ELR (cell line): ENCODE measurements around the gene SCARF1.

Experiments
- DNase-seq: peaks from one replicate; pipeline ENCODE4 v3.0.0-alpha.2; 2015; ENCODE audit warnings: low read depth

The SCARF1 gene

DNA sequence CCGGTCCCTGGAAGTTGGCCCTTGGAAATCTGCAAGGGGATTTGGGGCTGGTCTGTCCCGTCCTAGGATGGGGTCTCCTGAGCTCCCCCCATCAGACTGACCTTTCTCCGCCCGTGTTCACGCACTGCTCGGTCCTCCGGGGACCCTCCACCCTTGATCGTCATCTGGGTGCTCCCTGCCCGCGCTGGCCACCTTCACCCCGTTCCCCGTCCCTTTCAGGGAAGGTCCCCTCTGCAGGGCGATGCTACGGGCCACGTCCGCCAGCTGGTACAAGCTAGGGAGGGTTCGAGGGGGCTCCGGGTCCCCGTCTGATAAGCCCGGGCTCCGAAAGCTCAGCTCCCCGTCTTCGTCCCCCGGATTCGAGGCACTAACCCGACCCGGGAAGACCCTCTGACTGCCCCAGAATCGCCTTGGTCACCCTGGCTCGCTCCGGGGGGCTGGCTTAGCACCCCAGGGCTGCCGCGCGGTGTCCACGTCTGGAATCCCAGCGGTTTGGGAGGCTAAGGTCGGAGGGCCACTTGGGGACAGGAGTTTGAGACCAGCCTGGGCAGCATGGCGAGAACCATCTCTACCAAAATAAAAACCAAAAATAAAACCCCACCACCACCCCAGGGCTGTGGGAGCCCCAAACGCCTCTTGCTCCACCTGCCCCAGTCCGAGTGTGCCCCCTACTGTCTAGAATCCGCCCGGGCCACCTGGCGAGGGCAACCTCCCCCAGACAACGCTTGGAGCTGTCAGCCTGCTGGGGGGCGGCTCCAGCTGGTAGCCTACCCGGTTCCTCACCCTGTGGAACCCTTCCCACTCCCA is 15.8 kb downstream of the SCARF1 start:
- peak; percentile 52 for DNase-seq

DNA sequence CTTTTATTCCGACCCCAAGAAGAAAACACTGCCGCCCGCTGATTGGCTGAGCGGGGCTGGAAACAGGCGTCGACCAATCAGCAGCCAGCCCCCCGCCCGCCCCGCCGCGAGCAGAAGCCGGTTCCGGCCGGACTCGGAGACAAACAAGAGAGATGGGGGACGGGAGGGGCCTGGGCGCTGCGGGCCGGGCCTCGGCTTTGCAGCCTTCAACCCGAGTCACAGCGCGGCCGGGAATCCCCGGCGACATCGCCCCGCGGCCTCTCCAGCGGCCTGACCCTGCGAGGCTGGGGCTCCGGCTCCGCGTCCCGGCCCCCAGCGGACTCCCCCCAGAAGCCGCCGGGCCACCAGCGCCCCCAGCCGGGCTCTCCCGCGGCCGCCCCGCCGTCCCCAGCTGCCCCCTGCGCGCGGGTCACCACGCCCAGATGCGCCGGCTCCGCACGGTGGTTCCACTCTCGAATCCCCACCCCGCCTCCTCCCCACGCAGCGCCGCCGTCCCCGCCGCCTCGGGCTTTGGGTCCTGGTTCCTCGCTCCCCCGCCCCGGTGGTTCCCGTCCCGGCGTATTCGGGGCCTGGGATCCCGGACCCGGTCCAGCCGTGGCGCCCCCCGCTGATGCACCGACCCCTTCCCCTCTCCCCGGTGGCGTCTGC is 16.6 kb downstream of the SCARF1 start:
- DNase-seq: peak; percentile 94

DNA sequence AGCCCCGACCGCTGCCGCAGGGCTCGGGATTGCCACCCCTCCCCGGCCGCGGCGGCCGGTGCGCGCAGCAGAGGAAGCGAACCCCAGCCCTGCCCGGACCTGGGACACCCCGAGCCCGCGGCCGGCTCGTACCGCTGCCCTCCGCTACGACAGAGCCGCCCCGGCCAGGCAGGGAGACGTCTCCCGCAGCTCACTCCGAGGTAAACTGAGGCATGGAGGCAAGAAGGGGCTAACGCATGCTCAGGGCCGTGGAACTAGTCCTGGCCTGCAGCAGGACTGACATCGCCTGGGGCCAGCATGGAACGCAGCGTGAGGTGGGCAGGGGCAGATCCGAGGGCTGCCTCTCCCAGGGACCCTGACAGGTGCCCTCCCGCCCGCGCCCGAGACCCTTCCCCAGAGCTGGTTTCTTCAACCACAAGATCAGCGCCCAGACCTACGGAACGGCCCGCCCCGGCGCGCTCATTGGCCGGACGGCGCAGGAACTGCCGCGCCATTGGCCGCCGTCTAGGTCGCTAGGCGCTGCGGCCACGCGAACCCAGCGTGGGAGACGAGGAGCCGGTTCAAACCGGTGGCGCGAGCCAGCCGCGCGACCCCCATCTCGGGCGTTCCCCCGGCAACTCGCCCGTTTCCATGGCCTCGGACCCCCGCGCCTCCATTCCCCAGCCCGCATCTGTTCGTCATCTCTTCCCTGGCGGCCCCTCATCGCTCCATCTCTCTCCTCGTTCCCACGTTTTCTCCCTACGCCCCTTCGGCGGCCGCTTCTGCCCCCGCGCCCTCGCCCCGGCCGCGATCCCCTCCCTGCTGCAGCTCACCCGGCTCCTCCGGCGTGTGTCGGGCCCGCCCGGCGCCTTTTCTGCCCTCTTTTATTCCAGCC is 17.3 kb downstream of the SCARF1 start, which contains the start of gene SLC43A2:
Gene SLC43A2, minus strand, starts transcription at position 853 of the 874 bp plus-strand sequence. CDS start 960 bp downstream, outside the sequence.
- peak; percentile 82 for DNase-seq

DNA sequence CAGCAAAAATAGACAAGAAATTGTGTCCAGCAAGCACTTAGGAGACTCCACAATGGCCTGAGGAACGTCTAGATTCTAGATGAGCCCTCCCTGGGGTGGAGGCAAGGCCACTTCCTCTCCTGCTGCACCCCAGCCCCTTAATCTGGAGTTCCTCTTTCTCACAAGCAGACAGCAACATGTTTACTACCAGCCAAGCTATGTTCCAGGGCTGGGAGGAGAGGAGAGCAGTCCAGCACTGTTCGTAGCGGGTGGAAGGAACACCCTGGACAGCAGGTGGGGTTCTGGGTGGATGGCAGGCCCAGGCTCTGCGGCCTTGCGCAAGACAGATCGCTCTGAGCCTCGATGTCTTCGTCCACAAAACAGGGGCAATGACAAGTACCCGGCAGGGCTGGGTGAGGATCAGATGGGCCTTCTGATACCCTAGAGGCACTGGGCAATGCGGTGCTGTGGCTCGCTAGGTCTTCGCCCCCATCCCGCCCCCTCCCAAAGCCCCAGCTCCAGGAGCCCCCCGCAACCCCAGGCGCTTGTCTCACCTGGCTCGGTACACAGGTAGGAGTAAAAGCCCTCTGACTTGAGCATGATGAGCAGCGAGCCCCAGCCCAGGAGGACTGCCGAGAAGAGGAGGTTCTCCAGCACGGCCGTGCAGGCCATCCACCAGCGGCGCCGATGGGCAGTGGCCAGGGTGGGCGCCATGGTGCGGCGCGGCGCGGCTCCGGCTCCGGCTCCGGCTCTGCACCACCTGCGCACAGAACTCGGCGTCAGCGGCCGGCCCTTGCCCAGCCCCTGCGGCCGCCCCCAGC is 18.1 kb downstream of the SCARF1 start:
- DNase-seq: no peak

DNA sequence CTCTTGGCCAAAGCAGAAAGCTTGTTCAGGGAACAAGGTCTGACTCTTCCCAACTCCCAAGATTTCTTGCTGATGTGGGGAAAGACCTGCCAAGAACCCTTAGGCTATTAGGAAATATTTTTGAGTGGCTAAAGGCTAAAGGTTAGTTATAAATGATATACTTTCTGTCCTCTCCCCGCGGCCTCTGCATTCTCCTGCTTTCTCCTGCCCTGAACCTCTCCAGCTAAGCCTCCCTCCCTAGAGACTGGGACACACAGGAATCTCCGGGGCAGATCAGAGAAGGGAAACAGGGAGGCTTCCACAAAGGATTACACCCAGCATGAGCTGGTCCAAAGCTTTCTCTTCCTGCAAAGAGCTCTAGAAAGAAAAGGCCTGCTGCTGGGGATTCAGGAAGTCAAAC is 19.2 kb downstream of the SCARF1 start:
- no peak for DNase-seq

DNA sequence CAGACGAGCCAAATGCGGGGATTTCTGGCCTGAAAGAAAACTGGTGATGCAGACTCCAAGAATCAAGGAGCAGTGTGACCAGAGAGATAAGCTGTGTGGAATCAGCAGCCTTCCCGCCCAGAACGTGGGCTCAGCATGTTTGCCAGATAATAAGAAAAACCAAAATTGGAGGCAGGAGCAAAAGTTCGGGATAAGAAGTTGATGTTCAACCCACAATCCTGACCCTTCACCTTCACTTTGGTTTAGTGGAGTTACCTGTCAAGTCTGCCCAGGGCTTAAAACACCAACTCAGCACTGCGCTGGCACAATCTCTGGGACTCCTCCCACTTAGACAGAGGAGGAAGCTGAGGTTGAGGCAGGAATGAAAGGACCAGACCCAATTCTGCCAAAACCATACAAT is 20.0 kb downstream of the SCARF1 start:
- DNase-seq: no peak

DNA sequence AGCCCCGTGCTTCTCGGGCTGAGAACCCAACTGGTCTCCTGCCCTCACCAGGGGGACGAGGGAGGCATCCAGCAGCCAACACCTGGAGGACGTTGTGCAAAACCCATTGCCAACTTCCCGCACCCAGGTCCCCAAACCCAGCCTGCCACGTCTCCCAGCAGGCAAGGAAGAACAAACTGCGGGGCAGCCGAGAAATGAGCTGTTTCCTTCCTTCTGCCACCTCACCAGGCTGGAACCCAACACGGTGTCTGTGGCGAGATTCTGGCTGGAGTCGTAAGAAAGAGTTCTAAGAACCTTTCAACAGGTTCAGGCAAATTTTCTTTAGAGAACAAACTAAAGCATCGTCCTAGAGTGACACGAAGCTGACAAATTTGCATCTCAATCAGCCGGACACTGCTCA is 20.5 kb downstream of the SCARF1 start:
- DNase-seq: no peak

DNA sequence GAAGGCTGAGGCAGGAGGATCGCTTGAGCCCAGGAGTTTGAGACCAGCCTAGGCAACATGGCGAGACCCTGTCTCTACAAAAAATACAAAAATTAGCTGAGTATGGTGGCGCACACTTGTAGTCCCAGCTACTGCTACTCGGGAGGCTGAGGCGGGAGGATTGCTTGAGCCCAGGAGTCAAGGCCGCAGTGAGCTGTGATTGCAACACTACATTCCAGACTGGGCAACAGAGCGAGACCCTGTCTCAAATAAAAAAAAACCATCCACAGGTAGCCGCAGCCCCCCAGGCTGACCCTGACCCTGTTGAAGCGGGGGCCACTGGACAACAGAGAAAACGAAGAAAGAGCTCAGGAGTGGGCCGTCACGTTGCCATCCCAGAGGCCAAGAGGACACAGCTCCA is 20.9 kb downstream of the SCARF1 start:
- no peak for DNase-seq

DNA sequence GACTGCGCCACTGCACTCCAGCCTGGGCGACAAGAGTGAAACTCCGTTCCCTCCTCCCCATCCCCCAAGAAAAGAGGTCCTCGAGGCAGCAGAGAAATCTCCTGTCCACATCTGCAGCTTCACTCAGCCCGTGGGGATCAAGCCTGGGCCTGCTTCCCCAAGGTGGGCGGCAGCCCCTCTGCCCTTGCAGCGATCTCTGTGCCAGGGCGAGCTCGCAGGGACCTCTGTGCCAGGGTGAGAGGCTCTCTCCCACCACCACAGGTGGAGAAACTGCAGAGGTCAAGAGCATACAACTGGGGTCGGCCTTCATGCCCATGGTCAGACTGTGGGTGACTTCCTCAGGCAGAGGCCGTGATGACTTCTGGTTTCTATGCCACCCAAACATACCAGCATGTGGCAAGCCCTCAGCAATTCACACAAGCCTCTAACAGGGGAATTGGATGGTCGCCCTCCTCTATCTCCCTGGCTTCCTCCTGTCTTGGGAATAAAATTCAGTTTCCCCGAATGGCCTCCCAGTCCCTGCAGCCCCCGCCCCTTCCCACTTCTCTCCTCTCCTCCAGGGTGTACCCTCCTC is 22.4 kb downstream of the SCARF1 start:
- no peak for DNase-seq

DNA sequence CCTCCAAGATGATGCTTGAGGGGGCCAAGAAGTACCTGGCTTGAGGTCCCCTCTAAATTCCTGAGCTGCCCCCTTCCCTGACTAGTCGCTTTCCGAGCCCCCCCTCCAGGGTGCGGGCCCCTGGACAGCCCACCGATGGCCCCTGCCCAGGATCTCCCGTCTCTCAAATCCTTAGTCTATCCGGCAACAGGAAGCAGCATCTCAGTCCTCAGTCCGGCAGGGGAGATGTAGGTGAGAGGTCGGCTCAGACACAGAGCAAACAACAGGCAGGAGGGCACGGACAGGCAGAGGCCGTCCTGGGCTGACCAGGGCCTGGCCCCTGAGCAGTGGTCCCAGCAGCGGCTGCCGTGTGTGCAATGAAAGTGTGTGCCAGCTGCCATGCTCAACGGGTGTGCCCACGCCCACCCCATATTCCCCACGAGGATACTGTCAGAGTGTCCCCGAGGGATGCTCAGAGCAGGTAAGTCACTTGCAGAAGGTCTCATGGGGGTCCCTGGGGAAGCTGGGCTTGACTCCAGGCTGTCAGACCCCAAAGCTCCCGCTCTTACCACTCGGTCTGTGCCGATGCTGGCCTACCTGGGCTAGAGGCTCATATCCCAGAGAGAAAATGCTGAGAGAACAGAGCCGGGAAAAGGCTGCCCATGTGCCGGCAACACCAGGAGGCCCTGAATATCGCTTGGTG is 24.1 kb downstream of the SCARF1 start:
- DNase-seq: no peak

DNA sequence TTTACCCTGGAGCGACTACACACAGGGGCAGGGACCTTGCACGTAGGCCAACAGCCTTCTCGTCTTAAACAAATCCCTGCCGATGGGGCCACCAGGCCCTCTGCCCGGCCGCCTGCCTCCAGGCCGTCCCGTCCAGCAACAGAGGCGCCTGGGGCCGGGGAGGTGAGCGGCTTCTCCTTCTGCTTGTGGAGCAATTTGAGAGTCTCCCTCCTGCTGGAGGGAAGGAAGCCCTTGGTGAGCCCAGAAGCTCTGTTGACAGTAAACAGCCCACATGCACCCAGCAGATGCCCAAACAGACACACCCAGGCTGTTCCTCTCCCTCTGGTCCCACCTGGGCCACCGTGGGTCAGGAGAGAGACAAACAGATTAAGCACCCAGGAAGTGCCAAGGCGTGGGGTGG is 25.0 kb downstream of the SCARF1 start:
- DNase-seq: no peak

DNA sequence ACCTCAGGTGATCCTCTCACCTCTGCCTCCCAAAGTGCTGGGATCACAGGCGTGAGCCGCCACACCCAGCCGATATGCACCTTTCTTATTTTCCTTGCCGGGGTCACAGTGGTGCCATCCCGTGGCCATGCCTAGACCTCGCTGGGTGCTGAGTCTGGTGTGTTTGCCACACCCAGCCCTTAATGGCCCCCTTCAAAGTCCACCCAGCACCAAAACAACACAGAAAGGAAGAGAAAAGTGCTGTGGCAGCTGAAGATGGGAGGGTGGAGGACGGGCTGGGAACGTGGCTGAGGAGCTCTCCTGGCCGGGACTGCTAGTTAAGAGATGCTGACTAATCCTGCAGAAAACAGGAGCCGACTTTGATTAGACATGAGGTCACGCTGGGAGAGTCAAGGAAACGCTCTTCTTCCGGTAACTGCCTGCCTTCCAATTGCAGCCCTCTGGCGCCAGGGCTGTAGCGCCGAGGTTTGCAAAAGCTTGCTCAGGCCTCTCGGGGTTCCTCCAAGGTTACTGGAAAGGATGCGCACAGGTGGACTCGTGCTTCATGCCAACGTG is 27.8 kb downstream of the SCARF1 start:
- DNase-seq: peak; percentile 85

DNA sequence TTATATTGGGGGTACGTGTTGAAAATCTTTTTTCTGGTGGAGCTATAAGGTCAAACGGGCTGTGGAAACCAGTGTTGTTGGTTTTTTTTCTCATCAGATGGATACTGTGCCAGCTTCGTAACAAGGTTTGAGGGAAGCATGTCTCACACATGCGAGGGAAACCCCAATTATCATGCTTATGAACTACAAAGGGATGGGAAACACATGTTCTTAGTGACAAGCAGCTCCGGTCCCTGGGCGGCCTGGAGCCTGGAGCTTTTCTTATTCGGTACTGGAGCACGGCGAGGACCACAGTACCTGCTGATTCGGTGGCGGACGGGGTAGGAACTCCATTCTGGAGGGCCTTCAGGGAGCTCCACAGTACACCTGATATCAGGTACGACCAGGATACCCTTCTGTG is 29.4 kb downstream of the SCARF1 start:
- no peak for DNase-seq

DNA sequence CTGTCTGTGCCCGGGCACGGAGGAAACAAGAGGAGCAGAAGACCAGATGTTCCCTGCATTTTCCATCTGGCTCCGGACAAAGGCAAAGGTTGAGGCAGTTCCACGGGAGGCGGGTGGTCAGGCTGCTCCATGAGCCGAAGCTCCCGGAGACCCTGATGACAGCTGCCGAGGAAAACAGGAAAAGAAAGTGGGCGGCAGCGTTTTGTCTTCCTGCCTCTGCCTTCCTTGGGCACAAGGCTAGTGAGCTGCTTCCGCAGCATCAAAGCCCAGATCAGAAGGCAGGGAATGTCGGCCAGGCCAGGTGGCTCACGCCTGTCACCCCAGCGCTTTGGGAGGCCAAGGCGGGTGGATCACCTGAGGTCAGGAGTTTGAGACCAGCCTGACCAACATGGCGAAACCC is 33.1 kb downstream of the SCARF1 start:
- DNase-seq: no peak

DNA sequence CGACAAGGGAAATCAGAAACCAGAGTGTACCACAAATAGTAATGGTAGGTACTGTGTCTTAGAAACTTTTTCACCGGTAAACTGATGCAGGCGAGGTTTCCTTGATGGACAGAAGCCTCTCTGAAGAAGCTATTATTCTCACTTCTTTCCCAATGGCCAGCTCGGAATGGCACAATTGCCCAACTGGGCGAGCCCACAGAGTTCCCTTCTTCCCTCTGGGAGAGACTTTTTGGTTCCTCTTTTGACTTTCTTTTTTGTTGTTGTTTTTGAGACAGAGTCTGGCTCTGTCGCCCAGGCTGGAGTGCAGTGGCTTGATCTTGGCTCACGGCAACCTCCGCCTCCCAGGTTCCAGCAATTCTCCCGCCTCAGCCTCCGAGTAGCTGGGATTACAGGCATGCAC is 33.8 kb downstream of the SCARF1 start:
- DNase-seq: no peak

DNA sequence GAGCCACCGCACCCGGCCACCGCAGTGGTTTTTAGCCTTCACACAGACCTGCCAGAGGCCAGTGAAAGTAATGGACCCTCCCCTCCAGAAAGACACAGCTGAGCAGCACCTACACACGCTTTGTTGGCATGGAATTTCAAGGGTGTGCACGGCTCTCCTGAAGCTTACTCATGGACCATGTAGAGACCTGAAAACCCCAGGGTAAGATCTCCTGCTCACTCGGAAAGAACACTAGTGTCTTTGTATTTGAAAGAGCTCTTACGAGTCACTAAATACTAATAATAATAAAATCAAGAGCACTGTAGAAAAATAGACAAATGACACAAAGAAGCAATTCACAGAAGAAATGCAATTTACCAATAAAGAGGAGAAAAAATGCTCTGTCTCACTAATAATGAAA is 36.9 kb downstream of the SCARF1 start:
- DNase-seq: no peak

DNA sequence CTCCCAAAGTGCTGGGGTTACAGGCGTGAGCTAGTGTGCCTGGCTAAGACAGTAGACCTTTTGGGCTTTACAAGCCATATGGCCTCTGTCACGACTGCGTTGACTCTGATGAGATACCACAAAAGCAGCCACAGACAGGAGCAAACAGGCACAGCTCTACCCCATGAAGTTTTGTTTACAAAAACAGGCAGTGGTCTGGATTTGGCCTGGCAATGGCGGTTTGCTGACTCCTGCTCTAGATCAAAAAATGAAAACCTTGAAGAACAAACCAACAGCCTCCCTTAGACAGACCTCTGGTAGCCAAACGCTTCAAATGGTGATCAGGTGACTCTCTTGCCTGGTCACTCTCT is 37.6 kb downstream of the SCARF1 start:
- DNase-seq: no peak

DNA sequence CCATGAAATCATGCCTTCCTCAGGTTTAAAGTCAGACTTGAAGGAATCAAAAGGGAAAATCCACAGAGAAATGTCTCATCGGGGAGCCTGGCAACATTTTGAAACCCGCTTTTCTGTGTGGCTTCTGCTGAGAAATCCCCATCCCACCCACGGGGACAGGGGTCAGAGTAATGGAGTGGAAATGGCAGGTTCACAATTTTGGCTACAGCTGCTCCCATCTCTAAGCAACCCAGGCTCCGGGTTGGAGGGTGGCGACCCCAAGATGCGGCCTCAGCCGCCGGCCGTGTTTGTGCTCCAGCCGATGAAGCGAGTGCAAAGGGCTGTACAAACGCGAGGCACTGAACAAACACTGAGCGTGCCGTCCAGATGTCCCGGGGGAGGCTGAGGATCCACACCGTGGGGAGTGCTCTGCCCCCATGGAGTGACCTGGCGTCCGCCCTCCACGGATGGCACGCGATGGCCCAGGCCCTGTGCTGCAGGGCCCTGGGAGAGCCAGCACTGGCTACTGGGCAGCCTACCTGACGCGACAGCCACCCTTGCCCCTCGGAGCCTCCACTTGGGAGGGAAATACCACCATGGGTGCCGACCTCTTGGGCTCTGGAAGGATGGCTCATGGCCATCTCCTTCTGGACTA is 39.1 kb downstream of the SCARF1 start:
- DNase-seq: no peak

DNA sequence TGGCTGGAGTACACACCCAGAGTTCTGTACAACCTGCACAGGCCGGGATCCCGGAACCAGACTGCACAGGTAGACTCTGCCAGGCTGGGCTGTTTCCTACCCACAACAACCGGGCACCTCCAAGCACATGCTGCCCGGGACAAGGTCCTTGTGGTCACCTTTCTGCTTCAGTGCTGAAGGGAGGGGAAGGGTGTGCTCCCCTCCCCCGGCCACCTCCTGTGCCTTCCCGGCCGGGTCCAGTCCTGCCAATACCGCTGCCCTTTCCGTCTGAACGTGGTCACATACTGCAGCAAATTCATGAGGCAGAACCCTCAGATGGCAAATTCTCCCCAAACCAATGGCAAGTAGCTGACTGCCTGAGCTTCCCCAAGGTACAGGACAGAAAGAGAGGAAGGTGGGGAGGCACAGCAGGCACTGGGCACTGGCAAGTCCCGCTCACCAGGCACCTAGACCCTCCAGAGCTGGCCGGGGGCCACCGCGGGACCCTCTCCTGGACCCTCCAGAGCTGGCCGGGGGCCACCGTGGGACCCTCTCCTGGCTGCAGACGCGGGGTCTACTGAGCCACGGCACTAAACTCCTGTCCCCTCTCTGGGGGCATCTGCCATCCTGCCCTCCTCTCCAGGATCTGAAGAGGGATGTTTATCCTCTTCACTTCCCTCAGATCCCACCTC is 39.7 kb downstream of the SCARF1 start:
- no peak for DNase-seq
